MV-4-11 (cell line): ENCODE measurements around the gene SPAG7.
"Not testable (repeated sequence)": the region's sequence is repeated elsewhere in the genome, so short reads cannot be mapped to it uniquely, and the experiment has no call there.

Experiments used
- DNase-seq: peaks from one replicate; lab custom pipeline; 2025; lab: John Stamatoyannopoulos, UW

Gene SPAG7

DNA sequence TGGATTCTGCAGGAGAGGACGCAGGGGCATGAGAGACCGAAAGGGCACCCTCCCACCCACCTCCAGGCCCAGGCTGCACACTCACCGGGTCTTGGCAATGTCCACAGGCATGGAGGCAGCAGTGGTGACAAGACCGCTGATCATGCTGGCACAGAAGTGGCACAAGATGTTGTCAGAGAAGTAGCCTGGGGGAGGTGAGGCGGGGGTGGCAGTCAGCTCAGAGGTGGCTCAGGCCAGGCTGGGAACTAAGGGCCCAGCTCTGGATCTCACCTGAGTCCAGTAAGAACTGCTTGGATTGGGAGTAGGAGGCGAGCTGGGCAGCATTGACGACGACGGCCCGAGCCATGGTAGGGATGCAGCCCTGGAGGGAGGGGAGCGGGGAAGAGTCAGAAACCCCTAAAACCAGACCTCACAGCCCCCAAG is 29.5 kb downstream of the SPAG7 start:
- DNase-seq: no peak

DNA sequence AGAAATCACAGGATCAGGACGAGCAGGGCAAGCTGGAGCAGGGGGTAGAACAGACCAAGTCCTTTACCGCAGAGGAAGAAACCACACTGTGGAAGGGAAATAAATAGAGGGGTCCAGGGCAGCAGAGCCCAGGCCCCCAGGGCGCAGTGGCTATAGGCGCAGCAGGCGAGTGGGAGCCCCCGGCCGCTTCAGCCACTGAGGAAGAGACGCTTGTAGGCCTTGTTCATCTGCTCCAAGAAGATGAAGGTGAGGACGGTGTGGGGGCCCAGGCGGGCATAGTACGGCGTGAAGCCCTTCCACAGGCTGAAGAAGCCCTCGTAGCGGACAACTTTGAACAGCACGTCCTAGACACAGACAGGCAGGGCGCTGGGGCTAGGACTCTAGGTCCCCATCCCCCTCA is 30.1 kb downstream of the SPAG7 start:
- no peak for DNase-seq

DNA sequence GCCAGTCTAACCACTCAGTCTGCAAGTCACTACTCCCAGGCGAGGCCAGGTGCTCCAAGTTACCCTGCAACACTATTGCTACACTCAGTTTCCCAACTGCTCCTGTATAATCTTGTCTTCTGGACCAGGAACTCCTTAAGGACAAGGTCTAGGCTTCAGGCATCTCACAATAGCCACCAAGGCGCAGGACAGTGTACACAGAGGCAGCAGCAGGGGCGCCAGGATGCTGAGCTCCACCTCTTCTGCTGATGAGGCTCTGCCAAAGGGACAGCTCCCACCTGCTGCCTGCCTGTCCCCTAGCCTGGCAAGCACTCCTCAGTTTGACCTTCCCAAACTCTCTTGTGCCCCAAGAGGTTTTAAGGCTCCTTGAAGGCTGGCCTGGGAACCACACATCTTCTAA is 31.2 kb downstream of the SPAG7 start:
- DNase-seq: no peak

DNA sequence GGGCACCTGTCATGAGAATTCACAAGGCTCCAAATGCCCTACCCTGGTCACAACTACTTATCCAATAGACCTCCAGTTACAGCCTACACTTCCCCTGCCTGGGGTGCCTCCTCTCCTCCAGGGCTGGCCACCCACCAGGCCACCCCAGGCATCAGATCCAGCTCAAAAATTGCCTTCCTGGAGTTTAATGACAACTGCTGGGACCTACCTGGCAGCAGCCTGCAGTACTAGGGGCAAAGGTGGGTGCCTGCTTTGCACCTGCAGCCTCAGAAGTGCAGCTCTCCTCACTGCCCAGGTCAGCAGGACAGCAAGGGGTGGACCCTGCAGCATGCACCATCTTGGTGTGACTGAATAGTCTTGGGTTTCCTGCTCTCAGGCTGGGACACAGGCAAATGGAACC is 32.0 kb downstream of the SPAG7 start:
- no peak for DNase-seq

DNA sequence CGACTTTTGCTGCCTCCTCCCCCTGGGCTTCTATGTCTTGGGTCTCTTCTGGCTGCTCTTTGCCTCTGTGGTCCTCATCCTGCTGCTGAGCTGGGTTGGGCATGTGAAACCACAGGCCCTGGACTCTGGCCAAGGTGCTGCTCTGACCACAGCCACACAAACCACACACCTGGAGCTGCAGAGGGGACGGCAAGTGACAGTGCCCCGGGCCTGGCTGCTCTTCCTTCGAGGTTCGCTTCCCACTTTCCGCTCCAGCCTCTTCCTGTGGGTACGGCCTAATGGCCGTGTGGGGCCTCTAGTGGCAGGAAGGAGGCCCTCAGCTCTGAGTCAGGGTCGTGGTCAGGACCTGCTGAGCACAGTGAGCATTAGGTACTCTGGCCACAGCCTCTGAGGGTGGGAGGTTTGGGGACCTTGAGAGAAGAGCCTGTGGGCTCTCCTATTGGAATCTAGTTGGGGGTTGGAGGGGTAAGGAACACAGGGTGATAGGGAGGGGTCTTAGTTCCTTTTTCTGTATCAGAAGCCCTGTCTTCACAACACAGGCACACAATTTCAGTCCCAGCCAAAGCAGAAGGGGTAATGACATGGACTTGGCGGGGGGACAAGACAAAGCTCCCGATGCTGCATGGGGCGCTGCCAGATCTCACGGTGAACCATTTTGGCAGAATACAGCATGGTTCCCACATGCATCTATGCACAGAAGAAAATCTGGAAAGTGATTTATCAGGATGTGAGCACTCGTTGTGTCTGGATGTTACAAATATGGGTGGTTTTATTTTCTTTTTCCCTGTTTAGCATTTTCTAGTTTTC is 33.2 kb downstream of the SPAG7 start:
- DNase-seq: peak; percentile 70

DNA sequence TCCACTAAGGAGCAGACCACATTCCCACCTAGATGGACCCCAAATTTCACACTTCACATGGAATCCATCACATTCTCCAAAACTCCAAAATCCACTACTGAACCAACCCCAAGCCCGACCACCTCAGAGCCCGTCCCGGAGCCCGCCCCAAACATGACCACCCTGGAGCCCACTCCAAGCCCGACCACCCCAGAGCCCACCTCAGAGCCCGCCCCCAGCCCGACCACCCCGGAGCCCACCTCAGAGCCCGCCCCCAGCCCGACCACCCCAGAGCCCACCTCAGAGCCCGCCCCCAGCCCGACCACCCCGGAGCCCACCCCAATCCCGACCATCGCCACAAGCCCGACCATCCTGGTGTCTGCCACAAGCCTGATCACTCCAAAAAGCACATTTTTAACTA is 34.0 kb downstream of the SPAG7 start:
- DNase-seq: no peak

DNA sequence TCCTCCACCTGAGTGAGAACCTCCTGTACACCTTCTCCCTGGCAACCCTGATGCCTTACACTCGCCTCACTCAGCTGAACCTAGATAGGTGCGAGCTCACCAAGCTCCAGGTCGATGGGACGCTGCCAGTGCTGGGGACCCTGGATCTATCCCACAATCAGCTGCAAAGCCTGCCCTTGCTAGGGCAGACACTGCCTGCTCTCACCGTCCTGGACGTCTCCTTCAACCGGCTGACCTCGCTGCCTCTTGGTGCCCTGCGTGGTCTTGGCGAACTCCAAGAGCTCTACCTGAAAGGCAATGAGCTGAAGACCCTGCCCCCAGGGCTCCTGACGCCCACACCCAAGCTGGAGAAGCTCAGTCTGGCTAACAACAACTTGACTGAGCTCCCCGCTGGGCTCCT is 34.9 kb downstream of the SPAG7 start:
- DNase-seq: no peak

DNA sequence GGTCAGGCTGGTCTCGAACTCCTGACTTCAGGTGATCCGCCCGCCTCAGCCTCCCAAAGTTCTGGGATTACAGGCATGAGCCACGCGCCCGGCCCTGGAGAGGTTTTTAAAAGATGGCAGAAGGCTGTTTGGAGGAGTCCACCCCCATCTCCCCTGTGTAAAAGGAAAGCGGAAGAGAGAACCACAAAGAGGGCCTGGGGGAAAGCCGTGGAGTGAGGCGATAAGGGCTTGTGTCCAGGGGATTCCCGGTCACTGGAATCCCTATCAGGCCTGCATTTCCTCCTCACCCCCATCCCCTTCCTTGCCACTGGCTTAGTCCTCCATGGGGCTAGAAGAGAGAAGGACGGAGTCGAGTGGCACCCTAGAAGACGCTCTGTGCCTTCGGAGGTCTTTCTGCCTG is 35.7 kb downstream of the SPAG7 start, which contains the start of gene GP1BA:
Gene GP1BA (plus strand): TSS at position 315 of the 400 bp plus-strand sequence. CDS start 328 bp downstream, outside the sequence.
- DNase-seq: no peak

DNA sequence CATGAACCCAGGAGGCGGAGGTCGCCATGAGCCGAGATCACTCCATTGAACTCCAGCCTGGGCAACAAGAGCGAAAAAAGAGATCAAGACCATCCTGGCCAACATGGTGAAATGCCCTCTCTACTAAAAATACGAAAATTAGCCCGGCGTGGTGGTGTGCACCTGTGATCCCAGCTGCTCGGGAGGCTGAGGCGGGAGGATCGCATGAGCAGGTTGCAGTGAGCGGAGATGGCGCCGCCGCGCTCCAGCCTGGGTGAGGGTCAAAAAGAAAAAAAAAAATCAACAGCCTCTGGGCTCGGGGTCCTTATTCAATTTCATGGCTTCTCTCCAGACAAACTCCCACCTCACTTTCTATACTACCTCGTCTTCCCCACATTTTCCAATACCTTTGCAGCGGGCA is 38.7 kb downstream of the SPAG7 start:
- no peak for DNase-seq

DNA sequence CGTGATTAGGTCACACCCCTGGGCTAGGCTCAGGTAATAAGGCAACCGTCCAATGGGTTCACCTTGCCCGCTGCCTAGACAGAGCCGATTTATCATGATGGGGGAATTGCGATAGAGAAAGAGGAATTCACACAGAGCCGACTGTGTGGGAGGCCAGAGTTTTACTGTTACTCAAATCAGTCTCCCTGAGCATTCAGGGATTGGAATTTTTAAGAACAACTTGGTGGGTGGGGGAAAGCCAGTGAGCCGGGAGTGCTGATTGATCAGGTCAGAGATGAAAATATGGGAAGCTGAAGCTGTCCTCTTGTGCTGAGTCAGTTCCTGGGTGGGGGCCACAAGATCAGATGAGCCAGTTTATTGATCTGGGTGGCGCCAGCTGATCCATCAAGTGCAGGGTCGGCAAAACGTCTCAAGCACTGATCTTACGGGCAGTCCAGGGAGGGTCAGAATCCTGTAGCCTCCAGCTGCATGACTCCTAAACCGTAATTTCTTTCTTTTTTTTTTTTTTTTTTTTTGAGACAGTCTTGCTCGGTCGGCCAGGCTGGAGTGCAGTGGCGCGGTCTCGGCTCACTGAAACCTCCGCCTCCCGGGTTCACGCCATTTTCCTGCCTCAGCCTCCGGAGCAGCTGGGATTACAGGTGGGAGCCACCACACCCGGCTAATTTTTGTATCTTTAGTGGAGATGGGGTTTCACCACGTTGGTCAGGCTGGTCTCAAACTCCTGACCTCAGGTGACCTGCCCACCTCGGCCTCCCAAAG is 40.9 kb downstream of the SPAG7 start:
- DNase-seq: not testable (repeated sequence)

DNA sequence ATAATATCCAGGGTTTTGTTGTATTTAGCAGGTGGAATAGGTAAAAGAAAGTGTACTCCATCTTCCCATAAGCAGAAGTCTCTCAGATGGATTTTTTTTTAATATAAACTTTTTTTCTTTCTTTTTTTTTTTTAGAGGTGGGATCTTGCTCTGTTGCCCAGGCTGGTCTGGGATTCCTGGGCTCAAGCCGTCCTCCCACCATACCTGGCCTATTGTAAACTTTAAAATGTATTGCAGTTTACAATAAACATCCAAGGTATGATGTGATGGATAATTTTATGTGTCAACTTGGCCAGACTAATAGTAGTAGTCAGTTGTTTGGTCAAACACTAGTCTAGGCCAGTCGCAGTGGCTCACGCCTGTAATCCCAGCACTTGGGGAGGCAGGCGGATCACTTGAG is 46.3 kb downstream of the SPAG7 start:
- DNase-seq: no peak

DNA sequence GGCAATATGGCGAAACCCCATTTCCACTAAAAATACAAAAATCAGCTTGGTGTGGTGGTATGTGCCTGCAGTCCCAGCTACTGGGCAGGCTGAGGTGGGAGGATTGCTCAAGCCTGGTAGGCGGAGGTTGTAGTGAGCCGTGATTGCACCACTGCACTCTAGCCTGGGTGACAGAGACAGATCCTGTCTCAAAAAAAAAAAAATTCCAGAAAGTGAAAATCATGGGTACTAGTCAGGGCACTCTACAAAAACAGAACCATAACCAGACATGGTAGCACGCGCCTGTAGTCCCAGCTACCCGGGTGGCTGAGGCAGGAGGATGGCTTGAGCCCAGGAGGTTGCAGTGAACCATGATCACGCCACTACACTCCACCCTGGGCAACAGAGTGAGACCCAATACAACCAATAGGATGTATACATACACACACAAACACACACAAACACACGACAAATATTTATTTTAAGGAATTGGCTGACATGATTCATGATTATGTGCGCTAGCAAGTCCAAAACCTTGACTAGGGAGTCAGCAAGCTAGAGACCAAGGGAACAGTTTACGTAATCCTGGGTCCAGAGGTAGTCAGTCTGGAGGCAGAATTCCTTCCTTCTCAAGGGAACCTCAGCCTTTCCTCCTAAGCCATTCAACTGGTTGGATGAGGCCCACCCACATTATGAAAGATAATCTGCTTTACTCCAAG is 47.1 kb downstream of the SPAG7 start:
- DNase-seq: peak; percentile 75

DNA sequence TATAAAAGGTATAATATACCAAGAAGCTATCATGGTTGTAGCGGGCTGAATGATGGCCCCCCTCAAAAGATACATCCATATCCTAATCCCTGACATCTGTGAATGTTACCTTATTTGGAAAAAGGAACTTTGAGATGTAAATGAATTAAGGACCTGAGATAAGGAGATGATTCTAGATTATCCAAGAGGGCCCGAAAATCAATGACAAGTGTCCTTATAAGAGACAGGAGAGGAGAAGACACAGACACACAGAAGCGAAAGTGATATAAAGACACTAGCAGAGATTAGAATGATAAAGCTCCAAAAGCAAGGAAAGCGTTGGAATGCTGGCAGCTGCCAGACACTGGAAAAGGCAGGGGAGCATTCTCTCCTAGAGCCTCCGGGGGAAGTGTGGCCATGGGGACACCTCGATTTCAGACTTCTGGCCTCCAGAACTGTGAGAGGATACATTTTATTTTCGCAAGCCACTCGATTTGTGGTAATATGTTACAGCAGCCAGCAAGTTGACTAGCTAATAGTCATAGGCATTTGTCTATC is 48.0 kb downstream of the SPAG7 start:
- DNase-seq: no peak

DNA sequence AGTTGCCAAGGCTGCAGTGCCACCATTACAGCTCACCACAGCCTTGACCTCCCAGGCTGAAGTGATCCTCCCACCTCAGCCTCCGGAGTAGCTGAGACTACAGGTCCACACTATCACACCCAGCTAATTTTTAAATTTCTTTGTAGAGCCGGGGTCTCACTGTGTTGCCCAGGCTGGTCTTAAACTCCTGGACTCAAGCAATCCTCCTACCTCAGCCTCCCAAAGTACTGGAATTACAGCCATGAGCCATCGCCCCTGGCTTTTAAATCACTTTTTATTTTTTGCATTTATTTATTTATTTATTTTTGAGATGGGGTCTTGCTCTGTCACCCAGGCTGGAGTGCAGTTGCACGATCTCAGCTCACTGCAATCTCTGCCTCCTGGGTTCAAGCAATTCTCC is 53.1 kb downstream of the SPAG7 start:
- DNase-seq: not testable (repeated sequence)

DNA sequence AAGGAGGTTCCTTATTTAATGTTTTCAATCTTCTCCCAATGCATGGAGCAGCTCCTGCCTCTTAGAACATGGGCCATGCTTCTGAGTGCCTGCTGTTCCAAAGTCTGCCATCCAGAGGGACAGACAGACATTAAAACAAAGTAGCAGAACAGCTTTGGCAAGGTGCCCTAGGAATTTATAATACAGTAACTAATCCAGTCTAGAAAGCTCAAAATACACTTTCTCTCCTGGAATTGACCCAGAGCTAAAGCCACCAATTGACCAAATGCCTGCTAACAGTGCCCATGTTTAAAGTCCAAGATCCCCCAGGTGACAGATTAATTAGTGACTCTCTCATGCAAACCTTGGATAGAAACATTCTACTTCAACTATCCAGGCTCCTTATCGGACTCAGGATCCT is 53.6 kb downstream of the SPAG7 start:
- no peak for DNase-seq
